Tibial artery (tissue), 4 donors: Measurements from ENCODE around the gene GSG1L.

Experiments used
- DNase-seq, 2 donors: peaks; one replicate each; pipeline ENCODE4 v3.0.0-alpha.2; 2019
- H3K27ac ChIP-seq, 2 donors: fragments of 200-600 bp; sonication (generic) in 1 of 2; 1 replicate in 1 of 2; 2 replicates in 1 of 2; pipeline ENCODE4 v1.5.1; 2018 to 2019; ENCODE audit warnings: mild to moderate bottlenecking in 1 of 2
- H3K27me3 ChIP-seq, 2 donors: fragments of 200-600 bp; sonication (generic) in 1 of 2; one replicate each; pipeline versions ENCODE4 v1.5.1 to v1.6.0; 2016 to 2019
- H3K36me3 ChIP-seq, 3 donors: fragments of 200-600 bp; sonication (generic) in 2 of 3; one replicate each; pipeline ENCODE4 v1.5.1; 2016 to 2019; ENCODE audit warnings: mild to moderate bottlenecking in 2 of 3
- H3K4me1 ChIP-seq, 4 donors: fragments of 200-600 bp; sonication (generic) in 2 of 4; 1 replicate in 3 of 4; 2 replicates in 1 of 4; pipeline ENCODE4 v1.5.1; 2016 to 2019
- H3K4me3 ChIP-seq, 2 donors: fragments of 200-600 bp; sonication (generic) in 1 of 2; 1 replicate in 1 of 2; 2 replicates in 1 of 2; pipeline ENCODE4 v1.5.1; 2018 to 2019; ENCODE audit warnings: mild to moderate bottlenecking in 2 of 2
- H3K9me3 ChIP-seq, 3 donors: fragments of 200-600 bp; sonication (generic) in 1 of 3; one replicate each; pipeline ENCODE4 v1.5.1; 2016 to 2019
- CTCF ChIP-seq, 2 experiments: fragments of 200-600 bp in 1 of 2; fragments of 450-650 bp in 1 of 2; IDR thresholded peaks; one replicate each; pipeline ENCODE4 v1.5.1; 2017 to 2019; ENCODE audit warnings: antibody characterized with exemption in 2 of 2, mild to moderate bottlenecking in 1 of 2, moderate library complexity in 1 of 2
- intact Hi-C: fragments of 100-400 bp; cut with DNase I; formaldehyde crosslinking; loops from one replicate; pipeline ENCODE4 v1.15.0; 2023; ENCODE audit warnings: low total_unique reads

Gene GSG1L

DNA sequence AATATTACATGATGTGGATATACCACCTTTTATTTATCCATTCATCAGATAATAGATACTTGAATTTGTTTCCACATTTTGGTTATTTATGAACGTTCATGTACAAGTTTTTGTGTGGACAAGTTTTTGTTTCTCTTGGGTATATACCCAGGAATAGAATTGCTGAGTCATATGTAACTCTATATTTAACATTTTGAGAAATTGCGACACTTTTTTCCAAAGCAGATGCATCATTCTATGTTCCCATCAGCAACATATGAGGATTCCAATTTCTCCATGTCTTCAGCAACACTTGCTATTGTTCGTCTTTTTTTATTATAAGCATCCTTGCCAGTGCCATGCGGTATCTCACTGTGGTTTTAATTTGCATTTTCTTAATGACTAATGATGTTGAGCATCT lies 93.9 kb downstream of the GSG1L start:
- TF ChIP-seq CTCF (IDR thresholded peaks at IDR 0.05) = no peak
- Histone ChIP-seq H3K36me3 (no peaks in the 10 kb centered on the region), H3K4me1 (peaks cover 0 to 12% (median 0%) of the 10 kb centered on the region in 4 donors), H3K27me3 (no peaks in the 10 kb centered on the region), H3K4me3 (no peak overlapping the region), H3K27ac (no peak overlapping the region), H3K9me3 (peaks cover 0 to 5% (median 0%) of the 10 kb centered on the region in 3 donors)
- DNase-seq = no peak
- intact Hi-C loops = no loop called here

DNA sequence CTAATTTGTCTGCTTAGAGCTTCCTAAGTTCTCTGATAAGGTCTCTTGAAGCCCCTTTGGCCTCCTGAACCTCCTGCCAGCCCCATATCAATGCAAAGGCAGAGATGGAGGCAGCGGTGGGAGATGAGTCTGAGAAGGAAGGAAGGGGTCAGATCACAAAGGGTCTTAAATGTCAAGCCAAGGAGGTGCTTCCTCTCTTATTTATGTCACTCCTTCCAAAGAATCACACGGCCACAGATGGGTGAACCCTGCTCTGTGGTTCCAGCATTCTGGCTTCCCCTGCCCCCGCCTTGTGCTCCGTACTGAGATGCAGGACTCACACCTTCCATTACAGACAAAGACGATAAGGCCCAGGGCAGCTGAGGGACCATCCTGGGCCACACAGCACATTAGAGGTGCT lies 96.3 kb downstream of the GSG1L start:
- no peak overlapping the region for H3K4me3 ChIP-seq
- intact Hi-C loops = no loop called here

GRCh38 chr16:27966756-27967155 lies 96.8 kb downstream of the GSG1L start:
- Histone ChIP-seq H3K36me3 (no peaks in the 10 kb centered on the region), H3K4me3 (no peak overlapping the region), H3K27ac (no peak overlapping the region), H3K9me3 (peaks cover 0 to 2% (median 0%) of the 10 kb centered on the region in 3 donors), H3K4me1 (peaks cover 0 to 12% (median 0%) of the 10 kb centered on the region in 4 donors), H3K27me3 (no peaks in the 10 kb centered on the region)
- intact Hi-C loops = no loop called here
- DNase-seq = no peak
- TF ChIP-seq CTCF (IDR thresholded peaks at IDR 0.05) = no peak

More for the DNA sequence above, 96.3 kb downstream of the GSG1L start:
- peaks cover 0 to 5% (median 0%) of the 10 kb centered on the region in 3 donors for H3K9me3 ChIP-seq
- no peaks in the 10 kb centered on the region for H3K27me3 ChIP-seq
- peaks cover 0 to 12% (median 0%) of the 10 kb centered on the region in 4 donors for H3K4me1 ChIP-seq
- no peak overlapping the region for H3K27ac ChIP-seq
- no peak for DNase-seq
- no peak for TF ChIP-seq CTCF (IDR thresholded peaks at IDR 0.05)
- no peaks in the 10 kb centered on the region for H3K36me3 ChIP-seq

DNA sequence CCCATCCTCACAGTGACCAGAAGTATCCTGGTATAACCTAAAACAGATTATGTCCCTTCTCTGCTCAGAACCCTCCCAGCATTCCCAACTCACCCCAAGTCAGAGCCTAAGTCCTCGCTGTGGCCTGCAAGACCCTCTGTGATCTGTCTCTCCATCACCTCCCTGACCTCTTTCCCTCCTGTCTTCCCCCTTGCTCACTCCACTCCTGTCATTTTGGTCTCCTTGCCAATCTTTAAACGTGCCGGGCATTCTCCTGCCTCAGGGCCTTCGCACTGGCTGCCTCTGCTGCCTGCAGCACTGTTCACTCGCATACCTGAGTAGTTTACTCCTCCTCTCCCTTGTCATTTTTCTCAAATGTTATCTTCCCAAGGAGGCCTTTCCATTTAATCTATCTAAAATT lies 97.7 kb downstream of the GSG1L start:
- Histone ChIP-seq H3K9me3 (no peaks in the 10 kb centered on the region), H3K4me1 (peaks cover 0 to 12% (median 0%) of the 10 kb centered on the region in 4 donors), H3K27ac (no peak overlapping the region), H3K36me3 (no peaks in the 10 kb centered on the region), H3K27me3 (no peaks in the 10 kb centered on the region), H3K4me3 (no peak overlapping the region)
- no peak for DNase-seq
- intact Hi-C loops = no loop called here
- TF ChIP-seq CTCF (IDR thresholded peaks at IDR 0.05) = no peak

DNA sequence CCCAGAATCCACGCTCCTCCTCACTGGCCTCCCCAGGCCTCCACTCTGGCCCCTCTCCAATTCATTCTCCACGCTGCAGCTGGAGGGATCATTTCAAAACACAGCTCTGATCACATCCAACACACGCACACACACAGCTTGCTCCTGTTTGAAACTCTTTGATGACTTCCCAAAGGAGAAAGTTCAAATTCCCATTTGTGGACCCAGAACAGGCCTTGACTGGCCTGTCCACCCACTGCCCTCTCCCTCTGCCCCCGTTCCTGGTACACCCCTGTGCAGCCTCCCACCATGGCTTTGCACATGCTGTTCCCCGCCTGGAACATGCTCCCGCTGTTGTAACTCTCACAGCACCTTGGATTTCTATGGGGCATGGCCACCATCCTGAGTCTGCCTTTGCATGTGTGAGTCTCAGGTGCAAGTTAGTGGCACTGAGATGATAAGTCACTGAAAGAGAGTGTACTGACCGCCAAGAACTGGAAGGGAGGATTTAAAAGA lies 100.0 kb downstream of the GSG1L start:
- no peaks in the 10 kb centered on the region for H3K36me3 ChIP-seq
- H3K9me3 ChIP-seq = no peaks in the 10 kb centered on the region
- DNase-seq = no peak
- H3K4me1 ChIP-seq = no peaks in the 10 kb centered on the region
- H3K27ac ChIP-seq = no peak overlapping the region
- H3K4me3 ChIP-seq = no peak overlapping the region
- H3K27me3 ChIP-seq = no peaks in the 10 kb centered on the region
- no peak for TF ChIP-seq CTCF (IDR thresholded peaks at IDR 0.05)
- intact Hi-C loops = no loop called here

GRCh38 chr16:27962197-27962596 lies 101.3 kb downstream of the GSG1L start:
- Histone ChIP-seq H3K4me1 (no peaks in the 10 kb centered on the region), H3K4me3 (no peak overlapping the region), H3K36me3 (no peaks in the 10 kb centered on the region), H3K27me3 (no peaks in the 10 kb centered on the region), H3K9me3 (no peaks in the 10 kb centered on the region), H3K27ac (no peak overlapping the region)
- TF ChIP-seq CTCF (IDR thresholded peaks at IDR 0.05) = no peak
- DNase-seq = no peak
- intact Hi-C loops = no loop called here
